HepG2 (cell line): ENCODE data around the gene SFTA2. TPM values are rescaled to one million over a fixed set of nuclear protein-coding genes. Genes with fewer than 3 reads are reported as not detected.

ENCODE experiments used
- ELK4 ChIP-seq: sonication (generic); formaldehyde crosslinking; IDR thresholded peaks from 2 replicates; pipeline ENCODE4 v1.9.0; 2021; ENCODE audit warnings: missing genetic modification reagents, borderline replicate concordance
- ESRRA ChIP-seq: sonication (generic); formaldehyde crosslinking; IDR thresholded peaks from 2 replicates; pipeline ENCODE4 v1.5.1; 2020; ENCODE audit warnings: mild to moderate bottlenecking, low read depth, missing genetic modification reagents
- ISX ChIP-seq: sonication (generic); formaldehyde crosslinking; conservative IDR thresholded peaks from 2 replicates; pipeline ENCODE4 v1.5.0; 2020; ENCODE audit warnings: missing genetic modification reagents
- MXD1 ChIP-seq: sonication (generic); formaldehyde crosslinking; IDR thresholded peaks from 2 replicates; pipeline ENCODE4 v1.4.0; 2020; ENCODE audit warnings: mild to moderate bottlenecking, missing genetic modification reagents
- PCBP2 ChIP-seq: fragments of 200-400 bp; formaldehyde crosslinking; optimal IDR thresholded peaks from 2 replicates; pipeline ENCODE3; 2018; ENCODE audit warnings: low read length, low read depth; ENCODE audit not compliant: poor library complexity, severe bottlenecking
- SP140L ChIP-seq: sonication (generic); formaldehyde crosslinking; IDR thresholded peaks from 2 replicates; pipeline ENCODE4 v1.4.0; 2020; ENCODE audit warnings: missing genetic modification reagents, borderline replicate concordance
- ZBTB14 ChIP-seq: sonication (generic); formaldehyde crosslinking; IDR thresholded peaks from 2 replicates; pipeline ENCODE4 v1.4.0; 2020; ENCODE audit warnings: missing genetic modification reagents
- ZNF20 ChIP-seq: sonication (generic); formaldehyde crosslinking; IDR thresholded peaks from 2 replicates; pipeline ENCODE4 v1.4.0; 2020; ENCODE audit warnings: mild to moderate bottlenecking, moderate library complexity, missing genetic modification reagents
- ZNF256 ChIP-seq: sonication (generic); formaldehyde crosslinking; conservative IDR thresholded peaks from 2 replicates; pipeline ENCODE4 v1.4.0; 2020; ENCODE audit warnings: missing genetic modification reagents
- ZNF264 ChIP-seq: sonication (generic); formaldehyde crosslinking; IDR thresholded peaks from 2 replicates; pipeline ENCODE4 v1.4.0; 2020; ENCODE audit warnings: missing genetic modification reagents
- ZNF350 ChIP-seq: sonication (generic); formaldehyde crosslinking; IDR thresholded peaks from 2 replicates; pipeline ENCODE4 v1.4.0; 2020; ENCODE audit warnings: mild to moderate bottlenecking, low read depth, missing genetic modification reagents, borderline replicate concordance
- ZNF639 ChIP-seq: conservative IDR thresholded peaks from 2 replicates; pipeline ENCODE4 v1.6.1; 2018; ENCODE audit warnings: missing genetic modification reagents
- polyA plus RNA-seq, 8 experiments: library from polyadenylated mRNA; depleted of rRNA in 3 of 8; stranded (reverse) in 7 of 8; unstranded in 1 of 8; fragments of >200 nt; fragmentation: Illumina TruSeq in 4 of 8; extraction: Trizol in 4 of 8; gene quantifications; 2 replicates each; pipeline versions ENCODE4 v1.2.1 to v1.2.3, GENCODE V29; 2011 to 2016; ENCODE audit warnings: low read depth in 4 of 8, missing spikeins in 1 of 8, mixed read lengths in 1 of 8; ENCODE audit not compliant: insufficient read depth in 1 of 8
- total RNA-seq, 5 experiments: library from RNA; depleted of rRNA; stranded (reverse); fragments of >200 nt; fragmentation: Illumina TruSeq; extraction: Trizol; gene quantifications; 2 replicates each; pipeline ENCODE4 v1.2.3, GENCODE V29; 2016; ENCODE audit warnings: low read depth in 1 of 5
- TF ChIP-seq, protein P1 (sequence below): sonication (generic); formaldehyde crosslinking; conservative IDR thresholded peaks from 2 replicates; pipeline ENCODE4 v1.8.0; 2022; ENCODE audit warnings: missing genetic modification reagents
- TF ChIP-seq, protein P2 (sequence below): sonication (generic); formaldehyde crosslinking; IDR thresholded peaks from 2 replicates; pipeline ENCODE4 v1.4.0; 2020; ENCODE audit warnings: missing genetic modification reagents
- TF ChIP-seq, protein P3 (sequence below): sonication (generic); formaldehyde crosslinking; IDR thresholded peaks from 2 replicates; pipeline ENCODE4 v1.8.1; 2023; ENCODE audit warnings: mild to moderate bottlenecking, moderate library complexity, missing genetic modification reagents
- TF ChIP-seq, protein P4 (sequence below): sonication (generic); formaldehyde crosslinking; conservative IDR thresholded peaks from 2 replicates; pipeline ENCODE4 v1.8.0; 2022; ENCODE audit warnings: low read depth, missing genetic modification reagents

SFTA2 gene
- total and polyA plus RNA-seq, 2 of the 13 experiments (the other 11 are each of a cell fraction or from before 2014, with no cell fraction given) = not detected

GRCh38 chr6:30883685-30884520, 48.1 kb downstream of the SFTA2 start, which contains the start of gene DDR1 (continued):
- TF ChIP-seq ZNF264 (CRISPR knock-in tag) (peak; percentile 49; the same call in 1 of the 2 replicates), ZNF639 (no peak), ZNF256 (CRISPR knock-in tag) (no peak), SP140L (CRISPR knock-in tag) (no peak), PCBP2 (no peak), ELK4 (CRISPR knock-in tag) (no peak), ZNF20 (CRISPR knock-in tag) (no peak), MXD1 (CRISPR knock-in tag) (no peak; the same call in 1 of the 2 replicates), ZNF350 (CRISPR knock-in tag) (no peak; the same call in 1 of the 2 replicates), ZBTB14 (no peak), ESRRA (CRISPR knock-in tag) (no peak), ISX (CRISPR knock-in tag) (no peak)
- TF ChIP-seq, protein P1, sequence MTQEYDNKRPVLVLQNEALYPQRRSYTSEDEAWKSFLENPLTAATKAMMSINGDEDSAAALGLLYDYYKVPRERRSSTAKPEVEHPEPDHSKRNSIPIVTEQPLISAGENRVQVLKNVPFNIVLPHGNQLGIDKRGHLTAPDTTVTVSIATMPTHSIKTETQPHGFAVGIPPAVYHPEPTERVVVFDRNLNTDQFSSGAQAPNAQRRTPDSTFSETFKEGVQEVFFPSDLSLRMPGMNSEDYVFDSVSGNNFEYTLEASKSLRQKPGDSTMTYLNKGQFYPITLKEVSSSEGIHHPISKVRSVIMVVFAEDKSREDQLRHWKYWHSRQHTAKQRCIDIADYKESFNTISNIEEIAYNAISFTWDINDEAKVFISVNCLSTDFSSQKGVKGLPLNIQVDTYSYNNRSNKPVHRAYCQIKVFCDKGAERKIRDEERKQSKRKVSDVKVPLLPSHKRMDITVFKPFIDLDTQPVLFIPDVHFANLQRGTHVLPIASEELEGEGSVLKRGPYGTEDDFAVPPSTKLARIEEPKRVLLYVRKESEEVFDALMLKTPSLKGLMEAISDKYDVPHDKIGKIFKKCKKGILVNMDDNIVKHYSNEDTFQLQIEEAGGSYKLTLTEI (CRISPR knock-in tag) = no peak
- TF ChIP-seq, protein P2, sequence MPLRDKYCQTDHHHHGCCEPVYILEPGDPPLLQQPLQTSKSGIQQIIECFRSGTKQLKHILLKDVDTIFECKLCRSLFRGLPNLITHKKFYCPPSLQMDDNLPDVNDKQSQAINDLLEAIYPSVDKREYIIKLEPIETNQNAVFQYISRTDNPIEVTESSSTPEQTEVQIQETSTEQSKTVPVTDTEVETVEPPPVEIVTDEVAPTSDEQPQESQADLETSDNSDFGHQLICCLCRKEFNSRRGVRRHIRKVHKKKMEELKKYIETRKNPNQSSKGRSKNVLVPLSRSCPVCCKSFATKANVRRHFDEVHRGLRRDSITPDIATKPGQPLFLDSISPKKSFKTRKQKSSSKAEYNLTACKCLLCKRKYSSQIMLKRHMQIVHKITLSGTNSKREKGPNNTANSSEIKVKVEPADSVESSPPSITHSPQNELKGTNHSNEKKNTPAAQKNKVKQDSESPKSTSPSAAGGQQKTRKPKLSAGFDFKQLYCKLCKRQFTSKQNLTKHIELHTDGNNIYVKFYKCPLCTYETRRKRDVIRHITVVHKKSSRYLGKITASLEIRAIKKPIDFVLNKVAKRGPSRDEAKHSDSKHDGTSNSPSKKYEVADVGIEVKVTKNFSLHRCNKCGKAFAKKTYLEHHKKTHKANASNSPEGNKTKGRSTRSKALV (CRISPR knock-in tag) = peak; percentile 75
- TF ChIP-seq, protein P3, sequence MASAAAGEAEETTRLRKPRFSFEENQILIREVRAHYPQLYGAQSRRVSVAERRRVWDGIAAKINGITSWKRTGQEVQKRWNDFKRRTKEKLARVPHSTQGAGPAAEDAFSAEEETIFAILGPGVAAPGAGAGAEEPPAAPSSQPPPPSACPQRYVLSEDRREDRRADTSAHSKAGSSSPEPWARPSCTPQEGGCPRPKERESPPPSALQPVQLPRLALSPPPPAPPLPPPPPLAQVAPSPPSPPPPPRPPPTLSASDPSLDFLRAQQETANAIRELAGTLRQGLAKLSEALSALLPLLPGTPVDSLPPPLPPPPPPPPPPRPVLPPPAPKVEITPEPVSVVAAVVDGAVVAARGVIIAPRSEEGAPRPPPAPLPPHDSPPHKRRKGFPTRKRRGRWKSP (CRISPR knock-in tag) = no peak
- TF ChIP-seq, protein P4, sequence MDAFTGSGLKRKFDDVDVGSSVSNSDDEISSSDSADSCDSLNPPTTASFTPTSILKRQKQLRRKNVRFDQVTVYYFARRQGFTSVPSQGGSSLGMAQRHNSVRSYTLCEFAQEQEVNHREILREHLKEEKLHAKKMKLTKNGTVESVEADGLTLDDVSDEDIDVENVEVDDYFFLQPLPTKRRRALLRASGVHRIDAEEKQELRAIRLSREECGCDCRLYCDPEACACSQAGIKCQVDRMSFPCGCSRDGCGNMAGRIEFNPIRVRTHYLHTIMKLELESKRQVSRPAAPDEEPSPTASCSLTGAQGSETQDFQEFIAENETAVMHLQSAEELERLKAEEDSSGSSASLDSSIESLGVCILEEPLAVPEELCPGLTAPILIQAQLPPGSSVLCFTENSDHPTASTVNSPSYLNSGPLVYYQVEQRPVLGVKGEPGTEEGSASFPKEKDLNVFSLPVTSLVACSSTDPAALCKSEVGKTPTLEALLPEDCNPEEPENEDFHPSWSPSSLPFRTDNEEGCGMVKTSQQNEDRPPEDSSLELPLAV (CRISPR knock-in tag) = no peak
